ENCODE measurements around the gene DAAM2. TPM values are rescaled to one million over a fixed set of nuclear protein-coding genes. Genes with fewer than 3 reads are reported as not detected.

Gene DAAM2
- total RNA-seq, 2 experiments from 2014 or later: not detected

- CTCF ChIA-PET: no interaction called here
- Mint-ChIP-seq H3K9me3 (no peaks in the 10 kb centered on the region), H3K4me3 (no peak overlapping the region), H3K27me3 (no peaks in the 10 kb centered on the region), H3K27ac (no peak overlapping the region), H3K36me3 (ENCODE audit: low read depth) (no peaks in the 10 kb centered on the region), H3K4me1 (no peaks in the 10 kb centered on the region)
- POLR2A ChIA-PET: no interaction called here
- no peak for DNase-seq
Measured at GRCh38 chr6:39849228-39849627, 57.1 kb downstream of the DAAM2 start.

DNA sequence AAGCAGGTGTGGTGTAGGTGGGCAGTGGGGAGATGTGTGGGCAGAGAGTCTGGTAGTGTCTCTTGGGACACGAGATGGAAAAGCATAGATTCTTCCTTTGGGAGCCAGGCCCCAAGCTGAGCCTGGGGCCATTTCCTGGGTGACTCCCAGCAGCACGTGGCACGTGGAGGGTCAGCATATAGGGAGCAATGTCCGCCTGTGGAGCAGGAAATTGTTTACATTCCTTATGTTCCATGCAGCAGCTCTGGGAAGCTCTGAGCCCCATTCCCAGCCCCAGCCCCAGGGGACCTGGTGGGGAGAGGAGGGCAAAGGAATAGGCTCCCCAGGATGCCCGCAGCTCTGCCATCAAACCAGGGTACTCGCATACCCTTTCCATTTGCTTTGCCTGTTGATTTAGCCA lies 57.6 kb downstream of the DAAM2 start:
- H3K27me3 Mint-ChIP-seq: no peaks in the 10 kb centered on the region
- H3K9me3 Mint-ChIP-seq: no peaks in the 10 kb centered on the region
- DNase-seq: no peak
- ChIA-PET POLR2A (no interaction called here), CTCF (no interaction called here)
- no peaks in the 10 kb centered on the region for H3K36me3 Mint-ChIP-seq (ENCODE audit: low read depth)
- no peak overlapping the region for H3K27ac Mint-ChIP-seq
- H3K4me1 Mint-ChIP-seq: no peaks in the 10 kb centered on the region
- no peak overlapping the region for H3K4me3 Mint-ChIP-seq

GRCh38 chr6:39850736-39851297 lies 58.6 kb downstream of the DAAM2 start:
- no peaks in the 10 kb centered on the region for H3K36me3 Mint-ChIP-seq (ENCODE audit: low read depth)
- H3K4me1 Mint-ChIP-seq: no peaks in the 10 kb centered on the region
- no peaks in the 10 kb centered on the region for H3K27me3 Mint-ChIP-seq
- no peak overlapping the region for H3K27ac Mint-ChIP-seq
- H3K9me3 Mint-ChIP-seq: no peaks in the 10 kb centered on the region
- DNase-seq: no peak
- ChIA-PET CTCF (no interaction called here), POLR2A (no interaction called here)
- H3K4me3 Mint-ChIP-seq: no peak overlapping the region

DNA sequence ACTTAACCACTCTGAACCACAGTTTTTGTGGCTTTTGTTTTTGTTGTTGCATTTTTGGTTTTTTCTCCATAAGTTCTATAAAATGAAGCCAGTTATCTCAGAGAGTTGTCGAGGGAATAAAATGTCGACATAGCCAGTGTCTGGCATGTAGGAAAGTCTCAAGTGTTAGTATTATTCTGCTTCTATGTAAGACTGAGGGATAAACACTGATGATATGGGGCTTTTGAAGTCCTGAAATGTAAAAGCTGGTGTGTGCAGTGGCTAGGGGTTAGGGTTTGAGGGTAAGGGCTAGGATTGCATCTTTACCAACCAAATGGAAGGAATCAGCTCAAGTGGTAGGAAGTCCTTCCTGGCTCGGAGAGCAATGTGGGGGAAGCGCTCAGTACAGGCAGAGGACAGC lies 59.2 kb downstream of the DAAM2 start:
- no peaks in the 10 kb centered on the region for H3K27me3 Mint-ChIP-seq
- DNase-seq: no peak
- no peaks in the 10 kb centered on the region for H3K9me3 Mint-ChIP-seq
- no peaks in the 10 kb centered on the region for H3K36me3 Mint-ChIP-seq (ENCODE audit: low read depth)
- H3K4me1 Mint-ChIP-seq: no peaks in the 10 kb centered on the region
- H3K4me3 Mint-ChIP-seq: no peak overlapping the region
- no peak overlapping the region for H3K27ac Mint-ChIP-seq
- ChIA-PET CTCF (no interaction called here), POLR2A (no interaction called here)

- POLR2A ChIA-PET: no interaction called here
- no peak overlapping the region for H3K27ac Mint-ChIP-seq
- H3K9me3 Mint-ChIP-seq: no peaks in the 10 kb centered on the region
- no peak overlapping the region for H3K4me3 Mint-ChIP-seq
- H3K27me3 Mint-ChIP-seq: no peaks in the 10 kb centered on the region
- DNase-seq: no peak
- CTCF ChIA-PET: no interaction called here
- no peaks in the 10 kb centered on the region for H3K36me3 Mint-ChIP-seq (ENCODE audit: low read depth)
- H3K4me1 Mint-ChIP-seq: no peaks in the 10 kb centered on the region
Measured at GRCh38 chr6:39852324-39852723, 60.1 kb downstream of the DAAM2 start.

DNA sequence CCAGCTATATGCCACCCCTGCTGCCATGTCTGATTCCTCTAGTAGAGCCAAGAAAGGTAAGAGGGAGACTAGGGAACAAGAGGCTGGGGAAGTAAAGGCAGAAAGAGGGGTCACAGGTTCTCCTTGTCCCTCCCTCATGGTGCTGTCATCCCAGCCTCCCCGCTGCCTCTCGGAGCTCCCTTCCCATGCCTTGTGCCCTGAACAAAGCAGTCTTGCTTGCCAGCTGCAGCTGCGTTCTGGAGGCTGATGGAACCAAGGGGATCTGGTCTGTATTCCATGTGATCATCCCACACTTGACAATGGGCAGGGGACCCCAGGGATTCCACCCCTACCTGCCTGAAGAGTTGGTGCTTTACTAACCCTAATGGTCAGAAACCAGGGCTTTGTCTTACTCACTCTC lies 61.4 kb downstream of the DAAM2 start:
- no peaks in the 10 kb centered on the region for H3K4me1 Mint-ChIP-seq
- H3K27me3 Mint-ChIP-seq: no peaks in the 10 kb centered on the region
- no peak for DNase-seq
- CTCF ChIA-PET: no interaction called here
- H3K4me3 Mint-ChIP-seq: no peak overlapping the region
- POLR2A ChIA-PET: no interaction called here
- no peaks in the 10 kb centered on the region for H3K36me3 Mint-ChIP-seq (ENCODE audit: low read depth)
- no peaks in the 10 kb centered on the region for H3K9me3 Mint-ChIP-seq
- no peak overlapping the region for H3K27ac Mint-ChIP-seq

GRCh38 chr6:39855356-39855995 lies 63.3 kb downstream of the DAAM2 start:
- no peaks in the 10 kb centered on the region for H3K9me3 Mint-ChIP-seq
- POLR2A ChIA-PET: no interaction called here
- CTCF ChIA-PET: no interaction called here

GRCh38 chr6:39859025-39859424 lies 66.8 kb downstream of the DAAM2 start:
- Mint-ChIP-seq H3K4me3 (no peak overlapping the region), H3K9me3 (no peaks in the 10 kb centered on the region), H3K27ac (no peak overlapping the region), H3K4me1 (no peaks in the 10 kb centered on the region), H3K36me3 (ENCODE audit: low read depth) (no peaks in the 10 kb centered on the region), H3K27me3 (peaks cover 3% of the 10 kb centered on the region)
- no peak for DNase-seq
- CTCF ChIA-PET: no interaction called here
- POLR2A ChIA-PET: no interaction called here

More at GRCh38 chr6:39855356-39855995, 63.3 kb downstream of the DAAM2 start:
- H3K36me3 Mint-ChIP-seq (ENCODE audit: low read depth): no peaks in the 10 kb centered on the region
- DNase-seq: no peak
- H3K27me3 Mint-ChIP-seq: peaks cover 2% of the 10 kb centered on the region
- no peak overlapping the region for H3K4me3 Mint-ChIP-seq
- no peak overlapping the region for H3K27ac Mint-ChIP-seq
- no peaks in the 10 kb centered on the region for H3K4me1 Mint-ChIP-seq

- H3K27ac Mint-ChIP-seq: no peak overlapping the region
- no peak overlapping the region for H3K4me3 Mint-ChIP-seq
- POLR2A ChIA-PET: no interaction called here
- CTCF ChIA-PET: no interaction called here
- H3K36me3 Mint-ChIP-seq (ENCODE audit: low read depth): no peaks in the 10 kb centered on the region
- H3K4me1 Mint-ChIP-seq: no peaks in the 10 kb centered on the region
- DNase-seq: no peak
- peaks cover 3% of the 10 kb centered on the region for H3K27me3 Mint-ChIP-seq
- no peaks in the 10 kb centered on the region for H3K9me3 Mint-ChIP-seq
Measured at GRCh38 chr6:39861663-39862062, 69.5 kb downstream of the DAAM2 start.

- CTCF ChIA-PET: interaction anchor here (1.0 kb wide), 2 partner anchors 8 to 9 kb away, joined by 3 read pairs; no protein-coding TSS in a partner anchor
- no peak overlapping the region for H3K4me3 Mint-ChIP-seq
- no peaks in the 10 kb centered on the region for H3K9me3 Mint-ChIP-seq
- no peaks in the 10 kb centered on the region for H3K36me3 Mint-ChIP-seq (ENCODE audit: low read depth)
- no peak overlapping the region for H3K27ac Mint-ChIP-seq
- peaks cover 3% of the 10 kb centered on the region for H3K27me3 Mint-ChIP-seq
- no peaks in the 10 kb centered on the region for H3K4me1 Mint-ChIP-seq
- POLR2A ChIA-PET: no interaction called here
- DNase-seq: peak; percentile 69
Measured at GRCh38 chr6:39865011-39865888, 73.1 kb downstream of the DAAM2 start.

DNA sequence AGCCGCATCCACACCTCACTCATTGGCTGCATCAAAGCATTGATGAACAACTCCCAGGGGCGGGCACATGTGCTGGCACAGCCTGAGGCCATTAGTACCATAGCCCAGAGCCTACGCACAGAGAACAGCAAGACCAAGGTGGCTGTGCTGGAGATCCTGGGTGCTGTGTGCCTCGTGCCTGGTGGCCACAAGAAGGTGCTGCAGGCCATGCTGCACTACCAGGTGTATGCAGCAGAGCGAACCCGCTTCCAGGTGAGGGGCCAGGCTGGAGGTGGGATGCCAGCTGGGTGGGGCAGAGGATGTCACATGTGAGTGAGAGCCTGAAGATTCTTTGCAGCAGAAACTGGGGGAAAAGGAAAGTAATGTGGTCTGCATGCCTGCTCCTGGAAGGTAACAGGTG lies 75.4 kb downstream of the DAAM2 start:
- ChIA-PET CTCF (no interaction called here), POLR2A (no interaction called here)
- no peak overlapping the region for H3K27ac Mint-ChIP-seq
- no peaks in the 10 kb centered on the region for H3K36me3 Mint-ChIP-seq (ENCODE audit: low read depth)
- H3K9me3 Mint-ChIP-seq: no peaks in the 10 kb centered on the region
- no peak overlapping the region for H3K4me3 Mint-ChIP-seq
- H3K4me1 Mint-ChIP-seq: no peaks in the 10 kb centered on the region
- no peak for DNase-seq
- H3K27me3 Mint-ChIP-seq: no peaks in the 10 kb centered on the region

DNA sequence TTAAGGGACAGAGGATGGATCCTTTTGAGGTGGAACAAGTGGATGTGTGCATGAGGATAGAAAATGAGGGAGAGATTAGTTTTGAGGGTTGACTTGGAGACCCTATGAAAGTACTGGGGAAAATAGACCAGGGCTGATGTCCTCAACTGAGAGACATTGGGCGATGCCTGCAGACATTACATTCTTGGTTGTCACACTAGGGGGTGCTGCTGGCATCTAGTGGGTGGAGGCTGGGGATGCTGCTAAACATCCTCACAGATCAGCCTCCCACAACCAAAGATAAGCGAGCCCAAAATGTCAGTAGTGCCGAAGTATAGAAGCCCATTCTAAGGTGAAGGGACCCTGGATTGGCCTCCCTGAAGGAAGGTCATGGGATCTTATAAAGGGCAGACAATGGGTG lies 78.8 kb downstream of the DAAM2 start:
- no peak overlapping the region for H3K4me3 Mint-ChIP-seq

GRCh38 chr6:39873439-39873838 lies 81.3 kb downstream of the DAAM2 start:
- Mint-ChIP-seq H3K27ac (no peak overlapping the region), H3K4me3 (no peak overlapping the region), H3K4me1 (no peaks in the 10 kb centered on the region), H3K27me3 (peaks cover 3% of the 10 kb centered on the region), H3K9me3 (no peaks in the 10 kb centered on the region), H3K36me3 (ENCODE audit: low read depth) (no peaks in the 10 kb centered on the region)
- ChIA-PET POLR2A (no interaction called here), CTCF (interaction anchor here (1.2 kb wide), 1 partner anchor 8 kb away, joined by 3 read pairs; no protein-coding TSS in a partner anchor)
- no peak for DNase-seq

More for the DNA sequence above, 78.8 kb downstream of the DAAM2 start:
- Mint-ChIP-seq H3K9me3 (no peaks in the 10 kb centered on the region), H3K27me3 (no peaks in the 10 kb centered on the region), H3K36me3 (ENCODE audit: low read depth) (no peaks in the 10 kb centered on the region), H3K27ac (no peak overlapping the region), H3K4me1 (no peaks in the 10 kb centered on the region)
- ChIA-PET POLR2A (no interaction called here), CTCF (no interaction called here)
- DNase-seq: no peak

All from activated CD4-positive, alpha-beta T cell treated with anti-CD3 and anti-CD28 coated beads, Interleukin-2, amount 10 ng/mL, durations not matched to agents 7 days and 5 days (primary cell).